GM23248 (cell line): ENCODE results near the gene HSH2D.

Experiments
- EZH2 ChIP-seq: fragments of 200-600 bp; sonication (generic); IDR thresholded peaks from 2 replicates; pipeline ENCODE4 v1.6.1; 2018; ENCODE audit warnings: antibody characterized with exemption, mild to moderate bottlenecking; ENCODE audit not compliant: insufficient read depth, poor library complexity, severe bottlenecking
- EZH2phosphoT487 ChIP-seq: fragments of 200-600 bp; sonication (generic); IDR thresholded peaks from 2 replicates; pipeline ENCODE4 v1.6.1; 2018; ENCODE audit warnings: antibody characterized with exemption, moderate library complexity, mild to moderate bottlenecking, low read depth; ENCODE audit not compliant: insufficient read depth

DNA sequence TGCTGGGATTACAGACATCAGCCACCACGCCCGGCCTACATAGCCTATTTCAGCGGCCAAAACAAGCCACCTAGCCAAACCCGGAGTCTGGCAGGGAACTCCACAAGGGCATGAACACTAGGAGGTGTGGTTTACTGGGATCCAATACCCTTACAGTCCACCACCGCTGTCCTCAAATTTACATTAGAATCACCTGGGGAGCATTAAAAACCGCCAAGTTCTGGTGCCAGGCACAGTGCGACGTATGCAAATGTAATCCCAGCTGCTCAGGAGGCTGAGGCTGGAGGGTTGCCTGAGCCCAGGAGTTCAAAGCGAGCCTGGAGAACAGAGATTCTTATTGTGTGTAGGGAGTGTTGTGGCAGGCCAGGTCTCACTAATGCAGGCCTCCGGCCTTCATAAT is 50.0 kb downstream of the HSH2D start:
- TF ChIP-seq EZH2 (no peak), EZH2phosphoT487 (no peak)
